SU-DHL-6 (cell line): ENCODE data around the gene TMEM109.

Experiments
- H2AFZ ChIP-seq: fragments of 200-600 bp; sonication (generic); 2 replicates; pipeline ENCODE4 v1.6.1; 2014; ENCODE audit warnings: low read depth, mild to moderate bottlenecking, moderate library complexity, mixed read lengths, antibody characterized with exemption, low read length; ENCODE audit not compliant: severe bottlenecking
- H3F3A ChIP-seq: fragments of 200-600 bp; shearing (Covaris generic); 2 replicates; pipeline ENCODE4 v1.6.0; 2016; ENCODE audit warnings: antibody characterized with exemption, mild to moderate bottlenecking; ENCODE audit not compliant: insufficient read depth
- H3K27ac ChIP-seq: fragments of 200-600 bp; sonication (generic); 2 replicates; pipeline ENCODE4 v1.5.1; 2016; ENCODE audit warnings: low read depth, mild to moderate bottlenecking, low read length, moderate library complexity, mixed read lengths
- H3K27me3 ChIP-seq: fragments of 200-600 bp; sonication (generic), shearing (Covaris generic); 2 replicates; pipeline ENCODE4 v1.6.0; 2014; ENCODE audit warnings: mild to moderate bottlenecking, low read length
- H3K36me3 ChIP-seq: fragments of 200-600 bp; sonication (generic); 2 replicates; pipeline ENCODE4 v1.6.1; 2014; ENCODE audit warnings: mild to moderate bottlenecking, low read length, mixed read lengths
- H3K4me2 ChIP-seq: fragments of 300-600, 200-600 bp; shearing (Covaris generic), sonication (generic); 2 replicates; pipeline ENCODE4 v1.6.0; 2014; ENCODE audit warnings: low read length, low read depth, mild to moderate bottlenecking; ENCODE audit not compliant: poor library complexity, severe bottlenecking
- H3K4me3 ChIP-seq: fragments of 200-600 bp; sonication (generic); 2 replicates; pipeline ENCODE4 v1.5.1; 2014; ENCODE audit warnings: antibody characterized with exemption, low read length, mild to moderate bottlenecking, mixed read lengths; ENCODE audit not compliant: insufficient read depth, poor library complexity, severe bottlenecking
- H3K79me2 ChIP-seq: fragments of 200-600 bp; sonication (generic); 2 replicates; pipeline ENCODE4 v1.6.1; 2014; ENCODE audit warnings: mild to moderate bottlenecking, low read length, moderate library complexity; ENCODE audit not compliant: insufficient read depth
- H3K9ac ChIP-seq: fragments of 200-600 bp; sonication (generic); 2 replicates; pipeline ENCODE4 v1.7.0; 2014; ENCODE audit warnings: mild to moderate bottlenecking, low read length
- H3K9me2 ChIP-seq: fragments of 200-600 bp; sonication (generic); replicated peaks from 2 replicates; pipeline ENCODE4 v1.6.1; 2014; ENCODE audit warnings: low read length; ENCODE audit not compliant: insufficient read depth
- H3K9me3 ChIP-seq: fragments of 200-600 bp; sonication (generic); 2 replicates; pipeline ENCODE4 v1.6.1; 2014; ENCODE audit warnings: low read length, mixed read lengths; ENCODE audit not compliant: insufficient read depth
- H4K20me1 ChIP-seq: fragments of 200-600 bp; sonication (generic); 2 replicates; pipeline ENCODE4 v1.6.1; 2014; ENCODE audit warnings: low read depth, mild to moderate bottlenecking, antibody characterized with exemption, low read length, moderate library complexity, mixed read lengths
- EZH2phosphoT487 ChIP-seq: fragments of 200-600 bp; sonication (generic), shearing (Covaris generic); conservative IDR thresholded peaks from 2 replicates; pipeline ENCODE4 v1.6.1; 2018; ENCODE audit warnings: mild to moderate bottlenecking, antibody characterized with exemption, low read length, moderate library complexity, mixed read lengths
- TF ChIP-seq, protein P1 (sequence below): fragments of 200-600 bp; sonication (generic); IDR thresholded peaks from one replicate; pipeline ENCODE4 v1.5.1; 2017; ENCODE audit warnings: antibody characterized with exemption, mild to moderate bottlenecking, low read length, moderate library complexity; ENCODE audit not compliant: insufficient read depth, poor library complexity, severe bottlenecking

The TMEM109 gene

DNA sequence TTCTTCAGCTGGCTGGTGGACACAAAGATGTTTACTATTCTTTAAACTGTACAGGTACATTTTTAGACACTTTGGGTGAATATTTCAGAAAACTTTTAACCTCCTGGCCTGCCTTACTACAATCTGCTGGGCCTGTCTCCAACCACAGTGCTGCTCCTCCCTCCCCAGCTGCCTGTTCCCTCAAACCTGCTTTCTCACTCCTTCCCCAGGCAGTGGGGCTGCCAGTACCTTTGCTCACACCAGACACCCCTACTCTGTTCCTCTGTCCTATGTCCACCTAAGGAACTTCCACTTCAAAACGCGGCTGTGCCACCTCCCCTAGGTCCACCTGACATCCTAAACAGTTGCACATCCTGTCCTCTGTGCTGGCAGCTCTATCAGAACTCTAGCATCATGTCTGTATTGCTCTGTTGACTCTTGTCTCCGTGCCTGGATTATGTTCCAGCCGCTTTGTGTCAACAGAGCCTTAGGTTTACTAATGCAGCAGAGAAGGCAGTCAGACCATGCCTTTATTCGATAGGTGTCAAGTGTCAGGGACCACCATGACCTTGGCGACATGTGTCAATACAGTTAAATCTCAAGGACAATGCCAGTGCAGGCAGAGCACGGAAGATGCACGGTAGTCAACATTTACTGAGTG lies 33.2 kb upstream of the TMEM109 start:
- no peak overlapping the region for H3K9ac ChIP-seq
- no peaks in the 10 kb centered on the region for H3K9me2 ChIP-seq

DNA sequence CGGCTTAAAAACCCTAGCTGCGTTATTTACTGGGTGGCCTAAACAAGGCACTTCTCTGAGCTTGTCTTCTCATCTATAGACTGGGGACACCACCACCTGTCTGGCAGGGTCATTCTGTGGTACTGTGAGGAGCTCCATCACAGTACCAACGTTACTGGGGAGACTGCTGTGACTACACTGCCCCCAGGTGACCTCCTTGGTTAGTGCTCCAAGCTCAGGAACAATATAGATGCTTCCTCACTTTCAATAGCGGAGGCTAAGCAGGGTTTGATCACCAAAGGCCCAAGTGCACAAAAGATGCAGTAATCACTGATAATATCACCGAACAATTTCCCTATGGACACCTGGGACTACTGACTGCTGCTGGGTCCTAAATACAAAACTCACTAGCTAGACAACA lies 26.4 kb upstream of the TMEM109 start:
- Histone ChIP-seq H3K9me3 (no peaks in the 10 kb centered on the region), H3F3A (0 out of 2 replicates have a peak, but pooled peaks cover 4% of the 10 kb centered on the region), H2AFZ (no peak overlapping the region), H3K9ac (no peak overlapping the region), H3K27me3 (no peaks in the 10 kb centered on the region), H3K4me2 (no peak overlapping the region), H3K4me3 (no peak overlapping the region), H3K79me2 (no peaks in the 10 kb centered on the region), H3K27ac (no peak overlapping the region), H3K36me3 (0 out of 2 replicates have a peak, but pooled peaks cover 5% of the 10 kb centered on the region), H4K20me1 (no peaks in the 10 kb centered on the region), H3K9me2 (no peaks in the 10 kb centered on the region)
- TF ChIP-seq EZH2phosphoT487: no peak
- TF ChIP-seq, protein P1, sequence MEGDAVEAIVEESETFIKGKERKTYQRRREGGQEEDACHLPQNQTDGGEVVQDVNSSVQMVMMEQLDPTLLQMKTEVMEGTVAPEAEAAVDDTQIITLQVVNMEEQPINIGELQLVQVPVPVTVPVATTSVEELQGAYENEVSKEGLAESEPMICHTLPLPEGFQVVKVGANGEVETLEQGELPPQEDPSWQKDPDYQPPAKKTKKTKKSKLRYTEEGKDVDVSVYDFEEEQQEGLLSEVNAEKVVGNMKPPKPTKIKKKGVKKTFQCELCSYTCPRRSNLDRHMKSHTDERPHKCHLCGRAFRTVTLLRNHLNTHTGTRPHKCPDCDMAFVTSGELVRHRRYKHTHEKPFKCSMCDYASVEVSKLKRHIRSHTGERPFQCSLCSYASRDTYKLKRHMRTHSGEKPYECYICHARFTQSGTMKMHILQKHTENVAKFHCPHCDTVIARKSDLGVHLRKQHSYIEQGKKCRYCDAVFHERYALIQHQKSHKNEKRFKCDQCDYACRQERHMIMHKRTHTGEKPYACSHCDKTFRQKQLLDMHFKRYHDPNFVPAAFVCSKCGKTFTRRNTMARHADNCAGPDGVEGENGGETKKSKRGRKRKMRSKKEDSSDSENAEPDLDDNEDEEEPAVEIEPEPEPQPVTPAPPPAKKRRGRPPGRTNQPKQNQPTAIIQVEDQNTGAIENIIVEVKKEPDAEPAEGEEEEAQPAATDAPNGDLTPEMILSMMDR: peak; percentile 50

More for the DNA sequence above, 33.2 kb upstream of the TMEM109 start:
- no peak overlapping the region for H3K27ac ChIP-seq
- no peaks in the 10 kb centered on the region for H4K20me1 ChIP-seq
- no peaks in the 10 kb centered on the region; the same call in 1 of the 2 replicates for H3K36me3 ChIP-seq
- no peaks in the 10 kb centered on the region for H3K79me2 ChIP-seq
- no peak overlapping the region for H3K4me3 ChIP-seq
- H3K27me3 ChIP-seq: no peaks in the 10 kb centered on the region
- no peaks in the 10 kb centered on the region for H3F3A ChIP-seq
- TF ChIP-seq EZH2phosphoT487: no peak
- TF ChIP-seq, protein P1: no peak
- H2AFZ ChIP-seq: no peak overlapping the region
- H3K4me2 ChIP-seq: no peak overlapping the region
- H3K9me3 ChIP-seq: no peaks in the 10 kb centered on the region

DNA sequence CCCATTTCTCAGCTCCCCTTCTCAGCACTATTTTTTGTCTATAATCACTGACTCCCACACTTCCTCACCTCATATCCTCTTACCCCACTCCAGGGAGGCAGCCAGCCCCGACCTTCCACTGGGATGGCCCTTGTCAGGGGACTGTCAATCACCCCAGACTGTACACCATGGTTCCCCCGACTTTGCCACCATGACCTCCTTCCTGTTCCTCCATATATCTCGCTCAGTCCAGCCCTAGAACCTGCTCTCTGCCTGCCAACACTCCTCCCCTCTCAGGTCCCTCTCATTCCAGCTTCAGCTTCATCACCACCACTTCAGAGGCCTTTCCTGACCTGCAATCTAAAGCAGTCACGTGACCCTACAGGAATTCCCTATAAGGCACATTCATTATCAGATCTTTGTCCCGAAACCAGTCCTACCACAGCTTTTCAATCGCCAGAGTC lies 24.1 kb upstream of the TMEM109 start:
- H3K9me3 ChIP-seq: no peaks in the 10 kb centered on the region
- no peak overlapping the region for H3K4me2 ChIP-seq
- H3K79me2 ChIP-seq: no peaks in the 10 kb centered on the region
- H2AFZ ChIP-seq: no peak overlapping the region
- no peaks in the 10 kb centered on the region for H4K20me1 ChIP-seq
- 0 out of 2 replicates have a peak, but pooled peaks cover 4% of the 10 kb centered on the region for H3F3A ChIP-seq
- no peak overlapping the region for H3K9ac ChIP-seq
- H3K27ac ChIP-seq: no peak overlapping the region
- TF ChIP-seq, protein P1: no peak
- TF ChIP-seq EZH2phosphoT487: no peak
- H3K4me3 ChIP-seq: no peak overlapping the region
- H3K36me3 ChIP-seq: 0 out of 2 replicates have a peak, but pooled peaks cover 6% of the 10 kb centered on the region
- H3K27me3 ChIP-seq: no peaks in the 10 kb centered on the region
- H3K9me2 ChIP-seq: no peaks in the 10 kb centered on the region
